Measurements from ENCODE around the gene PPP1R14B. TPM values are rescaled to one million over a fixed set of nuclear protein-coding genes. Genes with fewer than 3 reads are reported as not detected.

The PPP1R14B gene
- total RNA-seq, 2 experiments from 2014 or later = 178 to 197 TPM

DNA sequence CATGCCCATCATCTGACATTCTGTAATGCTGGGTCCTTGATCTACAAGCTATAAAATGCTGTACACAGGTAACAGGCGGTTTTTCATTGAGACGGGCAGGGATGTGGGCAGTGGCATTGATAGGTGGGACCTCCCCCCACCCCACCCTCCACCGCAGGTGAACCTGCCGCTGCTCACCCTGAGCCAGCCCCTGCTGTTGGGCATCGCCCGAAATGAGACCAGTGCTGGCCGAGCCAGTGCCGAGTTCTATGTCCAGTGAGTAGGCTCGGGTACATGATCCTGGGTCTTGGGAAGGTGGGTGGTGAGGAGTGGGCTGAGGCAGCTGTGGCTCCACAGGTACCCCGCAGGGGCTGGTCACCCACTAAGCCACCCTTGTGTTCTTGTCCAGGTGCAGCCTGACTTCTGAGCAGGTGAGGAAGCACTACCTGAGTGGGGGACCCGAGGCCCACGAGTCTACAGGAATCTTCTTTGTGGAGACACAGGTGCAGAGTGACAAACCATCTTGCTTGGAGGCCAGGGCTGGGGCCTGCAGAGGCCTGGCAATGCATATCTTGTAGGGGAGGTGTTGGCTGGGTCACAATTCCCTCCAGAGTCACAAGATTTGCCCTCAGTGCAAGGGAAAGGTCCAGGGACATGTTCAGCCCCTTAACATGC, 17.5 kb downstream of the PPP1R14B start:
- Mint-ChIP-seq H3K9me3 (ENCODE audit: insufficient read depth) (no peaks in the 10 kb centered on the region), H3K27me3 (ENCODE audit: low read depth) (no peaks in the 10 kb centered on the region), H3K4me3 (peak overlapping the region; percentile 87), H3K36me3 (ENCODE audit: low read depth) (peaks cover 21% of the 10 kb centered on the region), H3K27ac (peak overlapping the region; percentile 91), H3K4me1 (ENCODE audit: low read depth) (peaks cover 66% of the 10 kb centered on the region)
- DNase-seq = no peak
- CTCF ChIA-PET = interaction anchor here (0.8 to 5.9 kb wide), 6 partner anchors 15 to 75 kb away, joined by 3 to 40 read pairs (median 5); partner anchors contain the start of genes CATSPERZ and FERMT3
- no peak for ATAC-seq
- POLR2A ChIA-PET = interaction anchor here (0.6 to 2.7 kb wide), 6 partner anchors 10 to 1638 kb away, joined by 3 to 14 read pairs (median 4); partner anchors contain the start of genes FERMT3 and TUT1

DNA sequence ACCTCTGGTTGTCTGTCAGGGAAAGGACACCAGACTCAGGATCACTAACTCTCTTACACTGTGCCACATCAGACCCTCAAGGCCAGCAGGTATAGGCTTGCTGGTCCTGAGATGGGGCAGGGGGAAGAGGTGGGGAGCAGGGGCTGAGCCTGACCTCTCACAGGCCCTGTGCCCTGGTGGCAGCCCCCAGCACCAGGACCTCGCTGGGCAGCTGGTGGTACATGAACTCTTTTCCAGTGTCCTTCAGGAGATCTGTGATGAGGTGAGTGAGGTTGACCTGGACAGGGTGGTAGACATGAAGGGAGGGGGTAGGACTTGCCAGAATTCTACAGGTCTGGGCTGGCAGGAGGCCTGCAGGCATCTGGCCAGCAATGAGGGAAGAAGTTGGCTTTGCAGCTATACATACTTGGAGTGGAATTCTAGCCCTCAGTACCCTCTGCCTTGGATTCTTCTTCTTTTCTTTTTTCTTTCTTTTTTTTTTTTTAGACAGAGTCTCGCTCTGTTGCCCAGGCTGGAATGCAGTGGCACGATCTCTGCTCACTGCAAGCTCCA, 19.3 kb downstream of the PPP1R14B start:
- H3K27me3 Mint-ChIP-seq (ENCODE audit: low read depth) = no peaks in the 10 kb centered on the region
- peak overlapping the region; percentile 91 for H3K27ac Mint-ChIP-seq
- H3K36me3 Mint-ChIP-seq (ENCODE audit: low read depth) = peaks cover 29% of the 10 kb centered on the region
- ChIA-PET POLR2A (interaction anchor here (0.6 to 5.9 kb wide), 7 partner anchors 12 to 57 kb away, joined by 3 to 83 read pairs (median 8); partner anchors contain the start of genes BAD, FERMT3, FKBP2 and GPR137), CTCF (interaction anchor here (1.0 to 5.3 kb wide), 5 partner anchors 22 to 77 kb away, joined by 4 to 66 read pairs (median 5); partner anchors contain the start of genes ESRRA and FERMT3)
- DNase-seq (no peak), ATAC-seq (no peak)
- peak overlapping the region; percentile 88 for H3K4me3 Mint-ChIP-seq
- peaks cover 56% of the 10 kb centered on the region for H3K4me1 Mint-ChIP-seq (ENCODE audit: low read depth)
- H3K9me3 Mint-ChIP-seq (ENCODE audit: insufficient read depth) = no peaks in the 10 kb centered on the region

DNA sequence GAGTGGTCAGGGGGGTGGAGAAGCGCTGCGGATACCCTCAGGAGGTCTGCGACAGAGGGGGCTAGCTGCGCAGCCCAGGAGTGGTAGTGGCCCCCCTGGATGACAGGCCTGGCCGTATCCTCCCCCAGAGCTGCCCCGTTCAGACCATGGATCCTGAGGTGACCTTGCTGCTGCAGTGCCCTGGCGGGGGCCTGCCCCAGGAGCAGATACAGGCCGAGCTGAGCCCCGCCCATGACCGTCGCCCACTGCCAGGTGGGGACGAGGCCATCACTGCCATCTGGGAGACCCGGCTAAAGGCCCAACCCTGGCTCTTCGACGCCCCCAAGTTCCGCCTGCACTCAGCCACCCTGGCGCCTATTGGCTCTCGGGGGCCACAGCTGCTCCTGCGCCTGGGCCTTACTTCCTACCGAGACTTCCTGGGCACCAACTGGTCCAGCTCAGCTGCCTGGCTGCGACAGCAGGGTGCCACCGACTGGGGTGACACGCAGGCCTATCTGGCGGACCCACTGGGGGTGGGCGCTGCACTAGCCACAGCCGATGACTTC, 20.2 kb downstream of the PPP1R14B start:
- Mint-ChIP-seq H3K27ac (peak overlapping the region; percentile 91), H3K9me3 (ENCODE audit: insufficient read depth) (no peaks in the 10 kb centered on the region), H3K27me3 (ENCODE audit: low read depth) (no peaks in the 10 kb centered on the region), H3K36me3 (ENCODE audit: low read depth) (peaks cover 28% of the 10 kb centered on the region), H3K4me1 (ENCODE audit: low read depth) (peaks cover 47% of the 10 kb centered on the region), H3K4me3 (peak overlapping the region; percentile 88)
- ChIA-PET CTCF (interaction anchor here (0.7 to 5.3 kb wide), 12 partner anchors 9 to 91 kb away, joined by 3 to 66 read pairs (median 4); partner anchors contain the start of genes ESRRA, FERMT3, PRDX5 and TRMT112), POLR2A (interaction anchor here (0.6 to 5.9 kb wide), 14 partner anchors 10 to 130 kb away, joined by 3 to 83 read pairs (median 8); partner anchors contain the start of genes BAD, FERMT3, FKBP2 and GPR137)
- peak; percentile 79 for DNase-seq
- ATAC-seq = peak; percentile 50

DNA sequence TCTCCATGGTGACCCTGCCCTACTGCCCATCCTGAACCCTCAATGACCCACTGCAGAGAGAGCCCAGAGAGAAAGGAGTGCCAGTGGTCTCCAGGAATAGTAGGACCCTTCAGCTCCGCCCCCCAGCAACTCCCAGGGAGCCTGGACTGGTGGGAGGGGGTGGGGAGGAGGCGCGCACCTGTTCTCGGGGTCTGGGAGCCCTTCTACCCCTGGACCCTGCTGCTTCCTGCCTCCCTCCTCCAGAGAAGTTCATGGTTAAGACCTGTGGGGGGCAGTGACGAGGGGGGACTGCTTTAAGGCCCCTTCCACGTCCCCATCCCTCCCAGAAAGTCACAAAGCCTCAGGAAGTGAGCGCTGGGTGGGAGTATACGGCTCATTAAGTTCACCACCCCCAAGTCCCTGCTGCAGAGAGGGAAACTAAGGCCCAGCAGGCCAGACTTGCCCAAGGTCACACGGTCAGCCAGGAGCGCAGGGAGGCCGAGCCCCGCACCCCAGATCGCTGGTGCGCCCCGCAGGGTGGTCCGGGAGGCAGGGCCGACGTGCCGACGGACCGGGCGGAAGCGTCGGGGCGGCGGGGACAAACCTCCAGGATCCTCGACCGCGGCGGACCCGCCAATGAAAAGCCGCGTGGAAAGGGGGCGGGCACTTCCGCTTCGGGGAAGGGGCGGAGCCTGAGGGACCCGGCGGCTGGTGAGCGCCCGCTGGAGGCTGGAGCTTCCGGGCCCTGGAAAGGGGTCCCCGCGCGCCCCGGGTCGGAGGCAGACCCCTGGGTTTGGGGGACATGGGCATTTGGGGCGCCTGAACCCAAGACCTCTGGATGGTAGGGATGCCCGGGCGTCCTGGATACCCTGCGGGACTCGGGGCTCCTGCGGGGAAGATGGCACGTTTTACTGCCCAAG, 20.9 kb downstream of the PPP1R14B start, which contains the start of the genes NUDT22 and TRPT1:
Gene NUDT22, plus strand, starts transcription at position 667 of the 899 bp plus-strand sequence. CDS start 379 bp downstream, outside the sequence.
Gene TRPT1, minus strand, starts transcription at position 579 of the 899 bp plus-strand sequence. Its CDS starts 326 bp downstream, at position 253.
- H3K27ac Mint-ChIP-seq = peak within 1 kb of the TSS; percentile 91
- H3K27me3 Mint-ChIP-seq (ENCODE audit: low read depth) = no peaks in the 10 kb centered on the region
- CTCF ChIA-PET = interaction anchor here (0.7 to 5.3 kb wide), 11 partner anchors 9 to 92 kb away, joined by 3 to 66 read pairs (median 5); partner anchors contain the start of genes ESRRA, FERMT3, PRDX5 and TRMT112
- H3K9me3 Mint-ChIP-seq (ENCODE audit: insufficient read depth) = no peaks in the 10 kb centered on the region
- POLR2A ChIA-PET = interaction anchor here (0.6 to 5.9 kb wide), 16 partner anchors 9 to 130 kb away, joined by 3 to 83 read pairs (median 6); partner anchors contain the start of genes BAD, FERMT3, FKBP2 and GPR137
- peak; percentile 95 for DNase-seq
- peaks cover 33% of the 10 kb centered on the region for H3K36me3 Mint-ChIP-seq (ENCODE audit: low read depth)
- peak; percentile 68 for ATAC-seq
- peak within 1 kb of the TSS; percentile 88 for H3K4me3 Mint-ChIP-seq
- peaks cover 42% of the 10 kb centered on the region for H3K4me1 Mint-ChIP-seq (ENCODE audit: low read depth)

DNA sequence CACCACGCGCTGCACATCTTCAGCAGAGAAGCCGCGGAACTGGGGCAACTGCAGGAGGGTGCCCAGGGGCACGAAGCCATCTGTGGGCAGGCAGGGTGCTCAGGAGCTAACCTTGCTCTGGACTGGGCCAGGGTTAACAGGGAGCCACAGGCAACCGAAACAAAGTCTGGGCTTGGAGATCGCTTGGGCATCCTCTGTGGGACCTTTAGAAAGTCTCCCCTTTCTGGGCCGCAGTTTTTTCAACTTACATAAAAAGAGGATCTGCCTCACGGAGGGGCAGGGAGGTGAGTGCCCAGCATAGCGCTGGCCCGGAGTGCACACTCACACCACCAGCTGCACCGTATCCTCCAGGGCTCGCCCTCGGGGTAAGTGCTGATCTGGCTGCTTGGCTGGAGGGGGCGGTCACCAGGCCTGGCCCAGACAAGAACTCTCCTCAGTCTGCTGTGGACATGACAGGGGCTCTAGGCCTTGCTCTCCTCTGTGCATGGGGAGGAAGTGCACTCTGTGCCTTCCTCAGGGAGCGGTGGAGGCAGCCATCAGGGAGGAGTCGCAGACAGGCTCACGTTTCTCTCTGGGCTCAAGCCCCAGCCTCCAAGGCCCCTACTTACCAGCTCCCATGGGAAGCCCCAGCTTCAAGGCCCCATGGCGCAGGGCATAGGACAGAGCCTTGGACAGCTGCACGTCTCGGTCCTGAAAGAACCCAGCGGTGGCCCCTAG, 21.7 kb downstream of the PPP1R14B start:
- H3K9me3 Mint-ChIP-seq (ENCODE audit: insufficient read depth) = no peaks in the 10 kb centered on the region
- ChIA-PET POLR2A (interaction anchor here (0.8 to 5.9 kb wide), 12 partner anchors 8 to 59 kb away, joined by 3 to 83 read pairs (median 4); partner anchors contain the start of genes BAD, FERMT3, FKBP2 and PPP1R14B), CTCF (interaction anchor here (3.3 to 5.3 kb wide), 2 partner anchors 19 to 79 kb away, joined by 12 to 66 read pairs; partner anchors contain the start of genes ESRRA and FERMT3)
- ATAC-seq (no peak), DNase-seq (no peak)
- H3K36me3 Mint-ChIP-seq (ENCODE audit: low read depth) = peaks cover 40% of the 10 kb centered on the region
- peak overlapping the region; percentile 88 for H3K27ac Mint-ChIP-seq
- peak overlapping the region; percentile 88 for H3K4me3 Mint-ChIP-seq
- H3K27me3 Mint-ChIP-seq (ENCODE audit: low read depth) = no peaks in the 10 kb centered on the region
- H3K4me1 Mint-ChIP-seq (ENCODE audit: low read depth) = peaks cover 40% of the 10 kb centered on the region

DNA sequence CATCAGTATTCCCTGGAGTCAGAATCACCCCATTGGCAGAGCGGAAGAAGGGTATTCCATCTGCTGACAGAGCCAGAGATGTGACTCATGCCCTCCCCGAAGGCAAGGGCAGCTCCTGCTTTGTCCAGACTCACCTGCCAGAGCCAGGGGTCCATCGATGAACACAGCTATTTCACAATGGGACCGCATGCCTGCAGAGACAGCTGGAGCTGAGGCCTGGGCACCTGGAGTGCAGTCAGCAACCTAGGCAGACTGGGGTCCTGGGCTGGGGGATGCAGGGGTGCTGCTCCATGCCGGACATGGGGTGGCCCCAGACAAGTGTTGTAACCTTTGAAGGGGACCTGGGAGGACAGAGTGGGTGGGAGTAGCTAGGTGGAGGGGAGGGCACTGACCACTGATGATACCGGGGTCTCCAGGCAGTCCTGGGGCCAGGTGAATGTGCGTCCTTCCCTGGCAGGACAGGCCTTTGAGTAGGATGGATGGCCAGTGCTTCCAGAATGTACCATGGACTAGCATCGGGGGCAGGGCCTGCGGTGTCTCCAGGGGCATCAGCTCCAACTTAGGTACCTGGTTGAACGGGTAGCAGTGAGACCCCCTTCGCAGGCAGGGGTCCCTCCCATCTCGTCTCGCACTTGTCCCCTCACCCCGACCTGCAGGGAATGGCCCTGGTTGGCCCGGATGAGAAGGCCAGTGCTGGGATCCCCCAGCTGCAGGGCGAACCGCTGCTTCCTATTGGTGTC, 22.4 kb downstream of the PPP1R14B start:
- DNase-seq = no peak
- H3K9me3 Mint-ChIP-seq (ENCODE audit: insufficient read depth) = no peaks in the 10 kb centered on the region
- POLR2A ChIA-PET = interaction anchor here (0.7 to 5.9 kb wide), 13 partner anchors 9 to 60 kb away, joined by 3 to 83 read pairs (median 4); partner anchors contain the start of genes BAD, FERMT3, FKBP2 and PPP1R14B

DNA sequence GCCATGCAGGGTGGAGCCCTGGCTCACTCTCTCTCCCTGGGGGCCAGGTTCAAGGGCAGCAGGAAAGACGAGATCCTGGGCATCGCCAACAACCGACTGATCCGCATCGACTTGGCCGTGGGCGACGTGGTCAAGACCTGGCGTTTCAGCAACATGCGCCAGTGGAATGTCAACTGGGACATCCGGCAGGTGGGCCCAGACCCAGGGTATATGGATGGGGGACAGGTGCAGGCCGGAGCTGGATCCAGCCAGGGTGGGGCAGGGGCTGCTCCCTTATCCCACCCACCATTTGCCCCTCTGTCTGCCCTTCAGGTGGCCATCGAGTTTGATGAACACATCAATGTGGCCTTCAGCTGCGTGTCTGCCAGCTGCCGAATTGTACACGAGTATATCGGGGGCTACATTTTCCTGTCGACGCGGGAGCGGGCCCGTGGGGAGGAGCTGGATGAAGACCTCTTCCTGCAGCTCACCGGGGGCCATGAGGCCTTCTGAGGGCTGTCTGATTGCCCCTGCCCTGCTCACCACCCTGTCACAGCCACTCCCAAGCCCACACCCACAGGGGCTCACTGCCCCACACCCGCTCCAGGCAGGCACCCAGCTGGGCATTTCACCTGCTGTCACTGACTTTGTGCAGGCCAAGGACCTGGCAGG, 23.6 kb downstream of the PPP1R14B start:
- peaks cover 45% of the 10 kb centered on the region for H3K36me3 Mint-ChIP-seq (ENCODE audit: low read depth)
- DNase-seq (no peak), ATAC-seq (no peak)
- no peaks in the 10 kb centered on the region for H3K27me3 Mint-ChIP-seq (ENCODE audit: low read depth)
- CTCF ChIA-PET = interaction anchor here (1.6 to 5.3 kb wide), 2 partner anchors 9 to 17 kb away, joined by 5 to 66 read pairs; partner anchors contain the start of gene FERMT3
- H3K4me1 Mint-ChIP-seq (ENCODE audit: low read depth) = peaks cover 27% of the 10 kb centered on the region
- H3K9me3 Mint-ChIP-seq (ENCODE audit: insufficient read depth) = no peaks in the 10 kb centered on the region
- POLR2A ChIA-PET = interaction anchor here (0.6 to 5.9 kb wide), 6 partner anchors 8 to 42 kb away, joined by 3 to 83 read pairs (median 5); partner anchors contain the start of genes FERMT3, FKBP2, PPP1R14B and STIP1
- no peak overlapping the region for H3K4me3 Mint-ChIP-seq
- H3K27ac Mint-ChIP-seq = no peak overlapping the region

More for the DNA sequence above, 22.4 kb downstream of the PPP1R14B start:
- H3K36me3 Mint-ChIP-seq (ENCODE audit: low read depth) = peaks cover 36% of the 10 kb centered on the region
- H3K4me3 Mint-ChIP-seq = peak overlapping the region; percentile 88
- CTCF ChIA-PET = interaction anchor here (0.6 to 5.3 kb wide), 3 partner anchors 10 to 26 kb away, joined by 3 to 66 read pairs (median 5); partner anchors contain the start of gene FERMT3
- H3K4me1 Mint-ChIP-seq (ENCODE audit: low read depth) = peaks cover 33% of the 10 kb centered on the region
- no peaks in the 10 kb centered on the region for H3K27me3 Mint-ChIP-seq (ENCODE audit: low read depth)
- no peak for ATAC-seq
- peak overlapping the region; percentile 88 for H3K27ac Mint-ChIP-seq

DNA sequence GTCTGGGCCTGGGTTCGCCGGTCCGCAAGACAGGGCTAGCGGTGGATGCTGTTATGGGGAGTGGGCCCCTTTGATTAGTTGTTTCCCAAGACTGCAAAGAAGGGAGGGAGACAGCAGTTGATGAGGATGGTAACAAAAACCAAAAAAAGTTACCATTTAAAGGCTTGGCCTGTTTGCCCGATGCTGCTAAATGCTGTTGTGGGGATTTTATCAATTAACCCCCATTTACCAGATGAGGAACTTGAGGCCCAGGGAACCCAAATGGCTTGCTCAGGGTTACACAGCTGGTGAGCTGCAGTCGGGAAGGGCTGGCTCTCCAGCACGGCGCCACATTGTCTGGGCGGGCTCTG, 24.1 kb downstream of the PPP1R14B start:
- no peak overlapping the region for H3K27ac Mint-ChIP-seq
- CTCF ChIA-PET = interaction anchor here (1.6 to 5.3 kb wide), 2 partner anchors 8 to 17 kb away, joined by 5 to 66 read pairs; partner anchors contain the start of gene FERMT3

DNA sequence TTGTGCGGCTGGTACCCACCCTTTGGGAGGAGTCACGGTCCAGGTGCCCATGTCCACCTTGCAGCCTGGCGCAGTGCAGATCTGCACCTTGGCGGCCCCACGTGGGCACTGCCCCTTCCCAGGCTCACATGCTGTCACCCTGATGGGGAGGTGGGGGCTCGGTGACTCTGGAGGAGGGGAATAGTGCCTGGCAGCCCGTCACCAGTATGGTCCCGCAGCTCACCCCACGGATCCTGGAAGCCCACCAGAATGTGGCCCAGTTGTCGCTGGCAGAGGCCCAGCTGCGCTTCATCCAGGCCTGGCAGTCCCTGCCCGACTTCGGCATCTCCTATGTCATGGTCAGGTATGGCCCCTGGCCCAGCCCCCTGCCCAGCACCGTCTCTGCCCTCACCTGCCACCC, 25.9 kb downstream of the PPP1R14B start:
- ATAC-seq (no peak), DNase-seq (no peak)
- Mint-ChIP-seq H3K4me3 (no peak overlapping the region), H3K27ac (no peak overlapping the region), H3K9me3 (ENCODE audit: insufficient read depth) (no peaks in the 10 kb centered on the region), H3K36me3 (ENCODE audit: low read depth) (peaks cover 44% of the 10 kb centered on the region), H3K27me3 (ENCODE audit: low read depth) (no peaks in the 10 kb centered on the region), H3K4me1 (ENCODE audit: low read depth) (peaks cover 13% of the 10 kb centered on the region)
- POLR2A ChIA-PET = interaction anchor here (6.2 kb wide), 1 partner anchor 14 kb away, joined by 54 read pairs; the partner anchor contains the start of gene FERMT3
- CTCF ChIA-PET = no interaction called here

More for the DNA sequence above, 24.1 kb downstream of the PPP1R14B start:
- no peak for ATAC-seq
- Mint-ChIP-seq H3K4me3 (no peak overlapping the region), H3K9me3 (ENCODE audit: insufficient read depth) (no peaks in the 10 kb centered on the region), H3K27me3 (ENCODE audit: low read depth) (no peaks in the 10 kb centered on the region), H3K4me1 (ENCODE audit: low read depth) (peaks cover 22% of the 10 kb centered on the region), H3K36me3 (ENCODE audit: low read depth) (peaks cover 46% of the 10 kb centered on the region)
- no peak for DNase-seq
- POLR2A ChIA-PET = interaction anchor here (0.6 to 5.9 kb wide), 4 partner anchors 16 to 43 kb away, joined by 3 to 83 read pairs (median 30); partner anchors contain the start of genes FERMT3, FKBP2, PPP1R14B and STIP1
